A549 (cell line): Measurements from ENCODE around the gene CXADR. TPM values are rescaled to one million over a fixed set of nuclear protein-coding genes. Genes with fewer than 3 reads are reported as not detected.
A peak's percentile ranks its signal among the peaks of the same experiment; 100 is the strongest.

Experiments
- ATAC-seq, 2 experiments: fragments of 200-7000 bp in 1 of 2; fragments of >200 bp in 1 of 2; cut with Nextera tagmentation in 1 of 2; cut with Tn5 transposase in 1 of 2; 3 replicates each; pipeline versions ENCODE4 v1.8.0 to v1.9.1; 2018 to 2020; ENCODE audit warnings: mild to moderate bottlenecking in 1 of 2, moderate library complexity in 1 of 2
- CTCF ChIA-PET: fragments of 300-600 bp; sonication (Branson Sonifier 250); formaldehyde crosslinking; extraction: SDS; loops from one replicate; lab custom pipeline; 2021; ENCODE audit warnings: antibody characterized with exemption, inconsistent platforms; lab: Yijun Ruan, JAX
- POLR2A ChIA-PET: fragments of 350-600 bp; formaldehyde crosslinking; extraction: SDS; loops from one replicate; lab custom pipeline; 2021; ENCODE audit warnings: antibody characterized with exemption, inconsistent platforms; lab: Yijun Ruan, JAX
- DNase-seq, 2 experiments: peaks; one replicate each; pipeline versions ENCODE4 v3.0.0 to v3.0.0-alpha.2; 2011 to 2016; ENCODE audit warnings: low read depth in 1 of 2, low spot score in 1 of 2
- FAIRE-seq: peaks from 2 replicates; lab custom pipeline; 2011; peaks lifted over from hg19 to GRCh38; lab: Jason Lieb, UNC
- H3K27ac ChIP-seq, 2 experiments: fragments of >200 bp; sonication (Bioruptor Twin); formaldehyde crosslinking; 3 replicates each; pipeline ENCODE4 v1.5.1; 2016 to 2017
- H3K4me1 ChIP-seq: fragments of >200 bp; sonication (Bioruptor Twin); formaldehyde crosslinking; 3 replicates; pipeline ENCODE4 v1.6.1; 2016
- H3K4me2 ChIP-seq: fragments of >200 bp; sonication (Bioruptor Twin); formaldehyde crosslinking; 3 replicates; pipeline ENCODE4 v1.6.1; 2016
- H3K4me3 ChIP-seq: fragments of >200 bp; sonication (Bioruptor Twin); formaldehyde crosslinking; 3 replicates; pipeline ENCODE4 v1.5.1; 2016
- H3K9me3 ChIP-seq: fragments of >200 bp; sonication (Bioruptor Twin); formaldehyde crosslinking; 3 replicates; pipeline ENCODE4 v1.6.1; 2016
- CBX2 ChIP-seq: fragments of 200-600 bp; sonication (generic); IDR thresholded peaks from 2 replicates; pipeline ENCODE4 v1.6.1; 2016; ENCODE audit warnings: low read depth, mild to moderate bottlenecking, borderline replicate concordance
- CEBPB ChIP-seq, 2 experiments: fragments of >200 bp in 1 of 2; sonication (Bioruptor Twin) in 1 of 2; formaldehyde crosslinking in 1 of 2; IDR thresholded peaks; 2 replicates each; pipeline ENCODE4 v1.6.1; 2012 to 2016
- CHD4 ChIP-seq: fragments of 200-600 bp; sonication (generic); IDR thresholded peaks from 2 replicates; pipeline ENCODE4 v1.6.1; 2016; ENCODE audit warnings: antibody characterized with exemption, mild to moderate bottlenecking, borderline replicate concordance
- E2F6 ChIP-seq: IDR thresholded peaks from 2 replicates; pipeline ENCODE4 v1.6.1; 2012; ENCODE audit warnings: low read depth, borderline replicate concordance
- EHF ChIP-seq: fragments of 250-450 bp; sonication (Bioruptor Pico); IDR thresholded peaks from 2 replicates; pipeline ENCODE4 v1.5.0; 2020; ENCODE audit warnings: mild to moderate bottlenecking
- ELK1 ChIP-seq: fragments of 150-350 bp; IDR thresholded peaks from 2 replicates; pipeline ENCODE4 v1.6.1; 2014; ENCODE audit warnings: low read depth, mild to moderate bottlenecking, low read length
- ESRRA ChIP-seq: fragments of 150-350 bp; IDR thresholded peaks from 2 replicates; pipeline ENCODE4 v1.6.1; 2014; ENCODE audit warnings: mild to moderate bottlenecking, low read length, borderline replicate concordance
- FOSL2 ChIP-seq, 2 experiments: fragments of 450-650 bp in 1 of 2; fragments of >200 bp in 1 of 2; sonication (Bioruptor Twin) in 1 of 2; formaldehyde crosslinking; IDR thresholded peaks; 2 replicates each; pipeline versions ENCODE4 v1.5.0 to v1.6.1; 2016 to 2020; ENCODE audit warnings: mild to moderate bottlenecking in 1 of 2, moderate library complexity in 1 of 2
- GATA3 ChIP-seq: IDR thresholded peaks from 2 replicates; pipeline ENCODE4 v1.6.1; 2012; ENCODE audit warnings: borderline replicate concordance
- HEYL ChIP-seq: fragments of 250-450 bp; sonication (Bioruptor Pico); IDR thresholded peaks from 2 replicates; pipeline ENCODE4 v1.8.0; 2021; ENCODE audit warnings: mild to moderate bottlenecking, moderate library complexity
- MYC ChIP-seq: IDR thresholded peaks from 2 replicates; pipeline ENCODE4 v1.6.1; 2012; ENCODE audit warnings: mild to moderate bottlenecking, inconsistent platforms, low read length, improper control_type of control experiment, borderline replicate concordance
- RAD21 ChIP-seq, 2 experiments: fragments of >200 bp in 1 of 2; sonication (Bioruptor Twin) in 1 of 2; formaldehyde crosslinking in 1 of 2; IDR thresholded peaks in 1 of 2; conservative IDR thresholded peaks in 1 of 2; 2 replicates in 1 of 2; 3 replicates in 1 of 2; pipeline ENCODE4 v1.6.1; 2012 to 2018; ENCODE audit warnings: inconsistent platforms in 1 of 2
- RARB ChIP-seq: fragments of 250-450 bp; sonication (Bioruptor Pico); IDR thresholded peaks from 2 replicates; pipeline ENCODE4 v1.8.0; 2021; ENCODE audit warnings: mild to moderate bottlenecking, moderate library complexity
- RCOR1 ChIP-seq: fragments of 150-350 bp; IDR thresholded peaks from 2 replicates; pipeline ENCODE4 v1.6.1; 2014; ENCODE audit warnings: antibody characterized with exemption, low read length, low read depth
- TP53 ChIP-seq: fragments of 250-450 bp; sonication (Bioruptor Pico); IDR thresholded peaks from 2 replicates; pipeline ENCODE4 v1.5.0; 2021; ENCODE audit warnings: mild to moderate bottlenecking, moderate library complexity
- ZC3H11A ChIP-seq: fragments of 450-650 bp; IDR thresholded peaks from 2 replicates; pipeline ENCODE4 v1.6.1; 2014; ENCODE audit warnings: antibody characterized with exemption, mild to moderate bottlenecking
- ZNF302 ChIP-seq: fragments of 250-450 bp; sonication (Bioruptor Pico); IDR thresholded peaks from 2 replicates; pipeline ENCODE4 v1.9.0; 2021; ENCODE audit warnings: inconsistent platforms, mild to moderate bottlenecking, moderate library complexity
- ZSCAN20 ChIP-seq: fragments of 250-450 bp; sonication (Bioruptor Pico); IDR thresholded peaks from 2 replicates; pipeline ENCODE4 v1.8.0; 2022; ENCODE audit warnings: mild to moderate bottlenecking, moderate library complexity
- WGBS: methylation state at CpG from one replicate; pipeline ENCODE4 v1.1.6; 2017; ENCODE audit errors: missing lambda C conversion rate; 5-methylcytosine and 5-hydroxymethylcytosine counted together
- polyA plus RNA-seq, 4 experiments: library from polyadenylated mRNA; depleted of rRNA in 3 of 4; stranded (reverse); fragments of >200 nt; fragmentation: RNase III in 1 of 4; extraction: RNeasy Plus Mini Kit Qiagen cat#74134 plus additional on column Dnase treatment in 1 of 4; gene quantifications; 2 replicates in 3 of 4; 3 replicates in 1 of 4; pipeline ENCODE4 v1.2.3, GENCODE V29; 2011 to 2017
- TF ChIP-seq, protein P1 (sequence below): IDR thresholded peaks from 2 replicates; pipeline ENCODE4 v1.6.1; 2012
- TF ChIP-seq, protein P2 (sequence below): fragments of >200 bp; sonication (Bioruptor Twin); formaldehyde crosslinking; IDR thresholded peaks from 3 replicates; pipeline ENCODE4 v1.5.1; 2016

Gene CXADR
- polyA plus RNA-seq, 2 of the 4 experiments (the other 2 are of a cell fraction), result 7.7 to 21.7 TPM

- TF ChIP-seq CBX2, result no peak
- no peak for TF ChIP-seq TP53 (CRISPR knock-in tag)
- TF ChIP-seq, protein P1, sequence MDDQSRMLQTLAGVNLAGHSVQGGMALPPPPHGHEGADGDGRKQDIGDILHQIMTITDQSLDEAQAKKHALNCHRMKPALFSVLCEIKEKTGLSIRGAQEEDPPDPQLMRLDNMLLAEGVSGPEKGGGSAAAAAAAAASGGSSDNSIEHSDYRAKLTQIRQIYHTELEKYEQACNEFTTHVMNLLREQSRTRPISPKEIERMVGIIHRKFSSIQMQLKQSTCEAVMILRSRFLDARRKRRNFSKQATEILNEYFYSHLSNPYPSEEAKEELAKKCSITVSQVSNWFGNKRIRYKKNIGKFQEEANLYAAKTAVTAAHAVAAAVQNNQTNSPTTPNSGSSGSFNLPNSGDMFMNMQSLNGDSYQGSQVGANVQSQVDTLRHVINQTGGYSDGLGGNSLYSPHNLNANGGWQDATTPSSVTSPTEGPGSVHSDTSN, result no peak
- TF ChIP-seq MYC, result no peak
- TF ChIP-seq, all 56 proteins: peak for 0
- WGBS, result 94% methylated on average over 3 of the region's 3 CpGs
- H3K27ac ChIP-seq, result no peak overlapping the region
- H3K4me1 ChIP-seq, result peaks cover 23% of the 10 kb centered on the region; the same call in 2 of the 3 replicates
- no peak overlapping the region for H3K4me3 ChIP-seq
- no peak for FAIRE-seq
- ChIA-PET POLR2A (no interaction called here), CTCF (interaction anchor here (0.7 kb wide), 1 partner anchor 890 kb away, joined by 3 read pairs; no protein-coding TSS in a partner anchor)
- no peaks in the 10 kb centered on the region for H3K9me3 ChIP-seq
- no peak overlapping the region for H3K4me2 ChIP-seq
- ATAC-seq, result no peak
- no peak for DNase-seq
Observed at GRCh38 chr21:17532292-17532691, 19.4 kb downstream of the CXADR start.

DNA sequence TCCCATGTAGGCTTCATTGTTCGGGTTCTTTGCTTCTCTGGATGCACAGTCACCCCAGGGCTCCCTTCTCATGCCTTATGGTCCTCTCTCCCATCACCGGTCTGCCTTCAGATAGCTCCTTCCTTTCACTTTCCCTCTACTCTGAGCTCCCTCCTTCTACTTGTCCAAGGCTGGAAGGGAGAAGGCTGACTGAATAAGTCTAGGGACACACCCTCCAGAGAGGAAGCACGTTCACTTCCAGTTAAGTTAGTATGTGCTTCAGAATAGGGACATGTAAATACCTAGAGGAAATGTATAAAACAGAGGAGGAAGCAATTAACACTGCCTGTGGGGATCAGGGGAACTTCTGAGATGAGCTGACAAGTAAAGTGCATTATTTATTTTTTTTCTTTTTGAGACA is 23.5 kb downstream of the CXADR start:
- Histone ChIP-seq H3K4me1 (peaks cover 16% of the 10 kb centered on the region; the same call in 2 of the 3 replicates), H3K9me3 (no peaks in the 10 kb centered on the region), H3K4me2 (no peak overlapping the region), H3K27ac (no peak overlapping the region), H3K4me3 (no peak overlapping the region)
- ATAC-seq (no peak), DNase-seq (no peak), FAIRE-seq (no peak)
- CTCF ChIA-PET, result interaction anchor here (1.3 to 1.5 kb wide), 2 partner anchors 18 to 150 kb away, joined by 6 to 7 read pairs; no protein-coding TSS in a partner anchor
- TF ChIP-seq MYC, result no peak
- TF ChIP-seq, protein P2, sequence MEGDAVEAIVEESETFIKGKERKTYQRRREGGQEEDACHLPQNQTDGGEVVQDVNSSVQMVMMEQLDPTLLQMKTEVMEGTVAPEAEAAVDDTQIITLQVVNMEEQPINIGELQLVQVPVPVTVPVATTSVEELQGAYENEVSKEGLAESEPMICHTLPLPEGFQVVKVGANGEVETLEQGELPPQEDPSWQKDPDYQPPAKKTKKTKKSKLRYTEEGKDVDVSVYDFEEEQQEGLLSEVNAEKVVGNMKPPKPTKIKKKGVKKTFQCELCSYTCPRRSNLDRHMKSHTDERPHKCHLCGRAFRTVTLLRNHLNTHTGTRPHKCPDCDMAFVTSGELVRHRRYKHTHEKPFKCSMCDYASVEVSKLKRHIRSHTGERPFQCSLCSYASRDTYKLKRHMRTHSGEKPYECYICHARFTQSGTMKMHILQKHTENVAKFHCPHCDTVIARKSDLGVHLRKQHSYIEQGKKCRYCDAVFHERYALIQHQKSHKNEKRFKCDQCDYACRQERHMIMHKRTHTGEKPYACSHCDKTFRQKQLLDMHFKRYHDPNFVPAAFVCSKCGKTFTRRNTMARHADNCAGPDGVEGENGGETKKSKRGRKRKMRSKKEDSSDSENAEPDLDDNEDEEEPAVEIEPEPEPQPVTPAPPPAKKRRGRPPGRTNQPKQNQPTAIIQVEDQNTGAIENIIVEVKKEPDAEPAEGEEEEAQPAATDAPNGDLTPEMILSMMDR, result no peak
- TF ChIP-seq CHD4, result no peak
- TF ChIP-seq EHF (CRISPR knock-in tag), result no peak
- TF ChIP-seq ZC3H11A, result no peak
- 86% methylated on average over 3 of the region's 3 CpGs for WGBS
- POLR2A ChIA-PET, result no interaction called here

GRCh38 chr21:17537299-17537698 is 24.5 kb downstream of the CXADR start:
- ATAC-seq (peak; percentile 60 to 64; a peak in 4 of 6 replicates), FAIRE-seq (no peak), DNase-seq (peak in 1 of 2 experiments; percentile 31)
- H3K4me3 ChIP-seq, result no peak overlapping the region
- H3K4me1 ChIP-seq, result peaks cover 25% of the 10 kb centered on the region; the same call in 2 of the 3 replicates
- TF ChIP-seq CEBPB (IDR thresholded peaks at IDR 0.05) (0 out of 4 replicates have a peak, but pooled peaks of 1 of the 2 experiments have one; percentile 27), FOSL2 (IDR thresholded peaks at IDR 0.05) (no peak), FOSL2 (CRISPR knock-in tag; IDR thresholded peaks at IDR 0.05) (peak; percentile 45; the same call in 1 of the 2 replicates), GATA3 (peak; percentile 76), ELK1 (no peak)
- ChIA-PET POLR2A (no interaction called here), CTCF (interaction anchor here (1.5 to 1.8 kb wide), 2 partner anchors 17 to 151 kb away, joined by 7 read pairs; no protein-coding TSS in a partner anchor)
- no peak overlapping the region for H3K27ac ChIP-seq
- WGBS, result 52% methylated on average over 2 of the region's 2 CpGs
- H3K4me2 ChIP-seq, result peak overlapping the region; percentile 31; the same call in 2 of the 3 replicates
- H3K9me3 ChIP-seq, result no peaks in the 10 kb centered on the region

- Histone ChIP-seq H3K4me3 (no peak overlapping the region), H3K4me1 (peaks cover 35% of the 10 kb centered on the region; the same call in 2 of the 3 replicates), H3K27ac (no peak overlapping the region), H3K9me3 (no peaks in the 10 kb centered on the region), H3K4me2 (no peak overlapping the region)
- no peak for TF ChIP-seq E2F6
- TF ChIP-seq RAD21 (conservative IDR thresholded peaks at IDR 0.05 in 1 of 2, IDR thresholded peaks at IDR 0.05 in 1 of 2), result no peak
- TF ChIP-seq RARB (CRISPR knock-in tag), result no peak
- TF ChIP-seq ESRRA, result no peak
- no peak for TF ChIP-seq RCOR1
- TF ChIP-seq ZSCAN20 (CRISPR knock-in tag), result no peak
- TF ChIP-seq ZNF302 (CRISPR knock-in tag), result no peak
- no peak for TF ChIP-seq FOSL2 (IDR thresholded peaks at IDR 0.05)
- TF ChIP-seq FOSL2 (CRISPR knock-in tag; IDR thresholded peaks at IDR 0.05), result no peak
- TF ChIP-seq HEYL (CRISPR knock-in tag), result no peak
- ChIA-PET POLR2A (no interaction called here), CTCF (interaction anchor here (1.8 kb wide), 1 partner anchor 16 kb away, joined by 7 read pairs; no protein-coding TSS in a partner anchor)
- WGBS, result 91% methylated on average over 2 of the region's 2 CpGs
- FAIRE-seq, result no peak
- no peak for ATAC-seq
- no peak for DNase-seq
Observed at GRCh38 chr21:17538576-17538975, 25.7 kb downstream of the CXADR start.
